T-cell (primary cell): ENCODE data around the gene EPB41L2. TPM values are rescaled to one million over a fixed set of nuclear protein-coding genes. Genes with fewer than 3 reads are reported as not detected.

ENCODE experiments used
- ATAC-seq, 4 experiments: fragments of 200-7000 bp in 3 of 4; fragments of 150-1000 bp in 1 of 4; cut with Tn5 transposase; replicated peaks in 1 of 4; 1 replicate in 3 of 4; 2 replicates in 1 of 4; pipeline ENCODE4 v1.10.0; 2021; ENCODE audit warnings: moderate library complexity in 3 of 4, mild to moderate bottlenecking in 2 of 4, moderate number of reproducible peaks in 1 of 4
- CTCF ChIA-PET, 2 donors: fragments of 300-600 bp; sonication (Branson Sonifier 250); formaldehyde crosslinking; loops; one replicate each; lab custom pipeline; 2022; ENCODE audit warnings: antibody characterized with exemption in 2 of 2; lab: Charles Lee
- POLR2A ChIA-PET, 2 donors: fragments of 300-600 bp; sonication (Branson Sonifier 250); formaldehyde crosslinking; loops; one replicate each; lab custom pipeline; 2022; ENCODE audit warnings: antibody characterized with exemption in 2 of 2; lab: Charles Lee
- DNase-seq, 35 experiments: peaks; one replicate each; pipeline versions ENCODE4 v3.0.0 to v3.0.0-alpha.2; 2013 to 2023
- H3K27ac ChIP-seq: one replicate; pipeline ENCODE4 v1.5.1; 2013; ENCODE audit warnings: low read length
- H3K27me3 ChIP-seq, 2 experiments: replicated peaks in 1 of 2; 1 replicate in 1 of 2; 2 replicates in 1 of 2; pipeline versions ENCODE4 v1.6.1 to v1.7.0; 2013; ENCODE audit warnings: low read length in 1 of 2, mixed read lengths in 1 of 2; ENCODE audit not compliant: control insufficient read depth in 2 of 2, insufficient read depth in 2 of 2; ENCODE audit errors: extremely low read depth in 1 of 2
- H3K36me3 ChIP-seq, 2 donors: 1 replicate in 1 of 2; 2 replicates in 1 of 2; pipeline versions ENCODE4 v1.6.1 to v1.7.0; 2013; ENCODE audit warnings: low read length in 1 of 2; ENCODE audit not compliant: control insufficient read depth in 2 of 2, insufficient read depth in 1 of 2; ENCODE audit errors: extremely low read depth in 1 of 2
- H3K4me1 ChIP-seq, 2 experiments: 1 replicate in 1 of 2; 2 replicates in 1 of 2; pipeline versions ENCODE4 v1.6.1 to v1.7.0; 2013; ENCODE audit warnings: low read length in 2 of 2, mixed read lengths in 1 of 2; ENCODE audit not compliant: insufficient read depth in 2 of 2, control insufficient read depth in 1 of 2; ENCODE audit errors: extremely low read depth in 1 of 2
- H3K4me3 ChIP-seq, 2 donors: 1 replicate in 1 of 2; 2 replicates in 1 of 2; pipeline versions ENCODE4 v1.5.1 to v1.7.0; 2013; ENCODE audit warnings: mild to moderate bottlenecking in 2 of 2, low read length in 1 of 2, moderate library complexity in 1 of 2; ENCODE audit not compliant: control insufficient read depth in 1 of 2; ENCODE audit errors: extremely low read depth in 1 of 2
- H3K9me3 ChIP-seq: 2 replicates; pipeline ENCODE4 v1.7.0; 2013
- H3K27ac Mint-ChIP-seq, 2 donors: one replicate each; pipeline ENCODE4 v1.8.0; 2020 to 2021; ENCODE audit warnings: mild to moderate bottlenecking in 2 of 2, mixed read lengths in 2 of 2
- H3K27me3 Mint-ChIP-seq, 2 donors: one replicate each; pipeline ENCODE4 v1.8.0; 2021 to 2022; ENCODE audit warnings: mixed read lengths in 2 of 2
- H3K36me3 Mint-ChIP-seq: one replicate; pipeline ENCODE4 v1.8.0; 2021; ENCODE audit warnings: mixed read lengths
- H3K4me1 Mint-ChIP-seq, 3 donors: one replicate each; pipeline ENCODE4 v1.8.0; 2020 to 2022; ENCODE audit warnings: mixed read lengths in 3 of 3, mild to moderate bottlenecking in 1 of 3
- H3K4me3 Mint-ChIP-seq, 3 donors: one replicate each; pipeline ENCODE4 v1.8.0; 2020 to 2022; ENCODE audit warnings: mild to moderate bottlenecking in 3 of 3, mixed read lengths in 3 of 3, moderate library complexity in 3 of 3
- H3K9me3 Mint-ChIP-seq, 3 donors: one replicate each; pipeline ENCODE4 v1.8.0; 2020 to 2022; ENCODE audit warnings: mixed read lengths in 3 of 3
- WGBS: methylation state at CpG from one replicate; pipeline ENCODE4 v1.1.5; 2013; ENCODE audit warnings: missing lambda C conversion rate; ENCODE audit not compliant: insufficient coverage; 5-methylcytosine and 5-hydroxymethylcytosine counted together
- total RNA-seq, 35 experiments: library from RNA in 6 of 35; stranded (reverse) in 6 of 35; fragments of 120-200 nt in 1 of 35; gene quantifications; one replicate each; pipeline versions ENCODE4 v1.2.1 to v1.2.4 and lab custom pipeline; 2013 to 2026

The EPB41L2 gene
- total RNA-seq, 5 donors from 2014 or later (not counting 1 experiment from before 2014, with no cell fraction given) = 11.1 to 15.0 (median 13.6) TPM

- DNase-seq (no peak), ATAC-seq (no peak)
- ChIA-PET CTCF (interaction anchor here (0.6 kb wide), 2 partner anchors 21 to 37 kb away, joined by 3 to 4 read pairs; no protein-coding TSS in a partner anchor), POLR2A (no interaction called here)
- H3K36me3 ChIP-seq = no peaks in the 10 kb centered on the region
- no peak overlapping the region for H3K4me3 ChIP-seq
- H3K27ac Mint-ChIP-seq = no peak overlapping the region
- H3K27me3 ChIP-seq = no peaks in the 10 kb centered on the region
- no peak overlapping the region for H3K27ac ChIP-seq
- peaks cover 0 to 2% of the 10 kb centered on the region in 2 donors for H3K27me3 Mint-ChIP-seq
- no CpG with 5 or more reads among the region's 1 CpG for WGBS
- H3K4me1 Mint-ChIP-seq = no peaks in the 10 kb centered on the region
- peaks cover 18% of the 10 kb centered on the region for H3K36me3 Mint-ChIP-seq
- peaks cover 13% of the 10 kb centered on the region for H3K9me3 ChIP-seq
- no peak overlapping the region for H3K4me3 Mint-ChIP-seq
- no peaks in the 10 kb centered on the region for H3K4me1 ChIP-seq
- peaks cover 13 to 25% (median 21%) of the 10 kb centered on the region in 3 donors for H3K9me3 Mint-ChIP-seq
Measured at GRCh38 chr6:131051341-131051740, 11.7 kb downstream of the EPB41L2 start.

GRCh38 chr6:131049608-131050007, 13.4 kb downstream of the EPB41L2 start:
- Mint-ChIP-seq H3K36me3 (peaks cover 16% of the 10 kb centered on the region), H3K27ac (no peak overlapping the region), H3K4me1 (no peaks in the 10 kb centered on the region), H3K9me3 (peaks cover 9 to 17% (median 13%) of the 10 kb centered on the region in 3 donors), H3K4me3 (no peak overlapping the region), H3K27me3 (peaks cover 0 to 2% of the 10 kb centered on the region in 2 donors)
- peaks cover 8% of the 10 kb centered on the region for H3K9me3 ChIP-seq
- H3K4me1 ChIP-seq = no peaks in the 10 kb centered on the region
- DNase-seq = no peak
- H3K4me3 ChIP-seq = no peak overlapping the region
- no peaks in the 10 kb centered on the region for H3K36me3 ChIP-seq
- ChIA-PET POLR2A (no interaction called here), CTCF (interaction anchor here in 1 of 2 donors (0.6 kb wide), 1 partner anchor 394 kb away, joined by 3 read pairs; no protein-coding TSS in a partner anchor)
- 100% methylated on average over 1 of the region's 3 CpGs for WGBS
- ATAC-seq = no peak
- H3K27me3 ChIP-seq = no peaks in the 10 kb centered on the region
- H3K27ac ChIP-seq = no peak overlapping the region

- peaks cover 11% of the 10 kb centered on the region for H3K36me3 Mint-ChIP-seq
- no CpG with 5 or more reads among the region's 4 CpGs for WGBS
- CTCF ChIA-PET = interaction anchor here in 1 of 2 donors (0.6 kb wide), 1 partner anchor 395 kb away, joined by 3 read pairs; no protein-coding TSS in a partner anchor
Measured at GRCh38 chr6:131048933-131049515, 14.0 kb downstream of the EPB41L2 start.

GRCh38 chr6:131048459-131048858, 14.6 kb downstream of the EPB41L2 start:
- no peaks in the 10 kb centered on the region for H3K36me3 ChIP-seq
- Mint-ChIP-seq H3K27me3 (peaks cover 0 to 2% of the 10 kb centered on the region in 2 donors), H3K36me3 (peaks cover 9% of the 10 kb centered on the region), H3K4me1 (no peaks in the 10 kb centered on the region), H3K27ac (no peak overlapping the region), H3K4me3 (no peak overlapping the region), H3K9me3 (peaks cover 0 to 7% (median 4%) of the 10 kb centered on the region in 3 donors)
- ChIA-PET POLR2A (no interaction called here), CTCF (no interaction called here)
- no peaks in the 10 kb centered on the region for H3K27me3 ChIP-seq
- H3K4me3 ChIP-seq = no peak overlapping the region
- no peak for DNase-seq
- ATAC-seq = no peak
- no peak overlapping the region for H3K27ac ChIP-seq
- no CpG with 5 or more reads among the region's 5 CpGs for WGBS
- no peaks in the 10 kb centered on the region for H3K4me1 ChIP-seq
- peaks cover 3% of the 10 kb centered on the region for H3K9me3 ChIP-seq

More at GRCh38 chr6:131048933-131049515, 14.0 kb downstream of the EPB41L2 start:
- no peak overlapping the region for H3K4me3 Mint-ChIP-seq
- POLR2A ChIA-PET = no interaction called here
- H3K36me3 ChIP-seq = no peaks in the 10 kb centered on the region
- peaks cover 6% of the 10 kb centered on the region for H3K9me3 ChIP-seq
- H3K27ac ChIP-seq = no peak overlapping the region
- DNase-seq = no peak
- peaks cover 0 to 2% of the 10 kb centered on the region in 2 donors for H3K27me3 Mint-ChIP-seq
- no peaks in the 10 kb centered on the region for H3K4me1 ChIP-seq
- no peaks in the 10 kb centered on the region for H3K27me3 ChIP-seq
- no peak overlapping the region for H3K4me3 ChIP-seq
- peaks cover 3 to 11% (median 7%) of the 10 kb centered on the region in 3 donors for H3K9me3 Mint-ChIP-seq
- H3K27ac Mint-ChIP-seq = no peak overlapping the region
- ATAC-seq = no peak
- H3K4me1 Mint-ChIP-seq = no peaks in the 10 kb centered on the region

- H3K9me3 ChIP-seq = no peaks in the 10 kb centered on the region
Measured at GRCh38 chr6:131045139-131045538, 17.9 kb downstream of the EPB41L2 start.

GRCh38 chr6:131043902-131044447, 19.1 kb downstream of the EPB41L2 start:
- Mint-ChIP-seq H3K4me3 (no peak overlapping the region), H3K27me3 (no peaks in the 10 kb centered on the region), H3K36me3 (peaks cover 3% of the 10 kb centered on the region), H3K9me3 (no peaks in the 10 kb centered on the region), H3K4me1 (peaks cover 0 to 6% (median 3%) of the 10 kb centered on the region in 3 donors), H3K27ac (no peak overlapping the region)
- ChIA-PET CTCF (interaction anchor here in 1 of 2 donors (0.7 kb wide), 1 partner anchor 373 kb away, joined by 4 read pairs; no protein-coding TSS in a partner anchor), POLR2A (interaction anchor here in 1 of 2 donors (0.7 kb wide), 1 partner anchor 9 kb away, joined by 13 read pairs; no protein-coding TSS in a partner anchor)
- Histone ChIP-seq H3K4me3 (no peak overlapping the region), H3K27me3 (no peaks in the 10 kb centered on the region), H3K27ac (no peak overlapping the region), H3K36me3 (no peaks in the 10 kb centered on the region), H3K4me1 (no peaks in the 10 kb centered on the region), H3K9me3 (no peaks in the 10 kb centered on the region)
- no CpG with 5 or more reads among the region's 4 CpGs for WGBS
- ATAC-seq = no peak
- DNase-seq = no peak

More at GRCh38 chr6:131045139-131045538, 17.9 kb downstream of the EPB41L2 start:
- ATAC-seq = no peak
- CTCF ChIA-PET = no interaction called here
- H3K4me1 Mint-ChIP-seq = peaks cover 0 to 6% (median 3%) of the 10 kb centered on the region in 3 donors
- H3K27me3 ChIP-seq = no peaks in the 10 kb centered on the region
- H3K27ac ChIP-seq = no peak overlapping the region
- POLR2A ChIA-PET = interaction anchor here (0.6 to 0.7 kb wide), 2 partner anchors 17 to 812 kb away, joined by 4 to 6 read pairs; no protein-coding TSS in a partner anchor
- no peak overlapping the region for H3K4me3 Mint-ChIP-seq
- DNase-seq = no peak
- WGBS = no CpG with 5 or more reads among the region's 2 CpGs
- no peaks in the 10 kb centered on the region for H3K9me3 Mint-ChIP-seq
- H3K4me3 ChIP-seq = no peak overlapping the region
- no peak overlapping the region for H3K27ac Mint-ChIP-seq
- peaks cover 3% of the 10 kb centered on the region for H3K36me3 Mint-ChIP-seq
- no peaks in the 10 kb centered on the region for H3K4me1 ChIP-seq
- H3K27me3 Mint-ChIP-seq = no peaks in the 10 kb centered on the region
- no peaks in the 10 kb centered on the region for H3K36me3 ChIP-seq
